ENCODE data around the gene COL6A3. TPM values are rescaled to one million over a fixed set of nuclear protein-coding genes. Genes with fewer than 3 reads are reported as not detected.

The COL6A3 gene
- polyA plus RNA-seq, 1 donor (not counting 4 experiments of a cell fraction or from before 2014, with no cell fraction given) = not detected

DNA sequence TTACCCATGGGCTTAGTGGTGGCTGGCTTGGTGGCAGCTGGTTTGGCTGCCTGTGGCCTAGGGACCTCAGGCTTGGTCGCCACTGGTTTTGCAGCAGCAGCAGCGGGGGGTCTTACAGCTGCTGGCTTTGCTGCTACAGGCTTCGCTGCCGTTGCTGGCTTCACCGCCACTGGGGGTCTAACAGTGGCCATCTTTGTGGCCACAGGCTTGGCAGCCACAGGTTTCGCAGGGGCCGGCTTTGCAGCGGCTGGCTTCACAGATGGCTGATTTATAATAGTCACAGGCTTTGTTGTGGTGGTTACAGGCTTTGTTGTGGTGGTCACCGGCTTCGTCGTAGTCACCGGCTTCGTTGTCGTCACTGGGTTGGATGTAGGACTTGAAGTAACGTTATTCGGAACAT, 77.8 kb downstream of the COL6A3 start:
- no peak overlapping the region for H3K27ac ChIP-seq (ENCODE audit: control insufficient read depth, insufficient read depth, low read length)
- no peak overlapping the region for H2AFZ ChIP-seq (ENCODE audit: control insufficient read depth, low read length)
- no peak overlapping the region for H3K4me3 ChIP-seq (ENCODE audit: control insufficient read depth in 2 of 3, extremely low read depth in 1 of 3, insufficient read depth in 2 of 3, low read depth in 1 of 3, low read length in 3 of 3)
- FAIRE-seq = no peak
- no peaks in the 10 kb centered on the region for H3K9me1 ChIP-seq (ENCODE audit: control insufficient read depth, extremely low read depth, insufficient read depth, low read length)
- no peaks in the 10 kb centered on the region for H3K9me3 ChIP-seq (ENCODE audit: control insufficient read depth, low read depth, low read length)
- H3K79me2 ChIP-seq (ENCODE audit: control insufficient read depth, insufficient read depth, low read length) = no peaks in the 10 kb centered on the region
- H3K36me3 ChIP-seq (ENCODE audit: control insufficient read depth in 2 of 2, extremely low read depth in 1 of 2, insufficient read depth in 2 of 2, low read length in 2 of 2) = no peaks in the 10 kb centered on the region
- dilution Hi-C loops (cut with MboI; ENCODE audit: extremely low pct_ligation_motif_present, low sequenced_read_pairs) = no loop called here
- H4K20me1 ChIP-seq (ENCODE audit: control insufficient read depth, extremely low read depth, insufficient read depth, low read length) = no peaks in the 10 kb centered on the region
- DNase-seq (ENCODE audit: low read depth, low spot score) = no peak
- H3K27me3 ChIP-seq (ENCODE audit: control insufficient read depth, extremely low read depth, insufficient read depth, low read length) = no peaks in the 10 kb centered on the region
- H3K9ac ChIP-seq (ENCODE audit: control insufficient read depth, extremely low read depth, insufficient read depth, low read length) = no peak overlapping the region
- H3K4me1 ChIP-seq (ENCODE audit: control insufficient read depth, extremely low read depth, insufficient read depth, low read length) = no peaks in the 10 kb centered on the region
- H3K4me2 ChIP-seq (ENCODE audit: control insufficient read depth, extremely low read depth, insufficient read depth, low read depth, low read length) = no peak overlapping the region
- TF ChIP-seq EZH2 (IDR thresholded peaks at IDR 0.05; ENCODE audit: low read length) = no peak
- TF ChIP-seq, protein P1, sequence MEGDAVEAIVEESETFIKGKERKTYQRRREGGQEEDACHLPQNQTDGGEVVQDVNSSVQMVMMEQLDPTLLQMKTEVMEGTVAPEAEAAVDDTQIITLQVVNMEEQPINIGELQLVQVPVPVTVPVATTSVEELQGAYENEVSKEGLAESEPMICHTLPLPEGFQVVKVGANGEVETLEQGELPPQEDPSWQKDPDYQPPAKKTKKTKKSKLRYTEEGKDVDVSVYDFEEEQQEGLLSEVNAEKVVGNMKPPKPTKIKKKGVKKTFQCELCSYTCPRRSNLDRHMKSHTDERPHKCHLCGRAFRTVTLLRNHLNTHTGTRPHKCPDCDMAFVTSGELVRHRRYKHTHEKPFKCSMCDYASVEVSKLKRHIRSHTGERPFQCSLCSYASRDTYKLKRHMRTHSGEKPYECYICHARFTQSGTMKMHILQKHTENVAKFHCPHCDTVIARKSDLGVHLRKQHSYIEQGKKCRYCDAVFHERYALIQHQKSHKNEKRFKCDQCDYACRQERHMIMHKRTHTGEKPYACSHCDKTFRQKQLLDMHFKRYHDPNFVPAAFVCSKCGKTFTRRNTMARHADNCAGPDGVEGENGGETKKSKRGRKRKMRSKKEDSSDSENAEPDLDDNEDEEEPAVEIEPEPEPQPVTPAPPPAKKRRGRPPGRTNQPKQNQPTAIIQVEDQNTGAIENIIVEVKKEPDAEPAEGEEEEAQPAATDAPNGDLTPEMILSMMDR (optimal IDR thresholded peaks at IDR 0.05 in 1 of 3, IDR thresholded peaks at IDR 0.05 in 1 of 3, conservative IDR thresholded peaks at IDR 0.05 in 1 of 3; ENCODE audit: extremely low read depth in 1 of 3, insufficient read depth in 2 of 3, low read length in 3 of 3) = no peak

DNA sequence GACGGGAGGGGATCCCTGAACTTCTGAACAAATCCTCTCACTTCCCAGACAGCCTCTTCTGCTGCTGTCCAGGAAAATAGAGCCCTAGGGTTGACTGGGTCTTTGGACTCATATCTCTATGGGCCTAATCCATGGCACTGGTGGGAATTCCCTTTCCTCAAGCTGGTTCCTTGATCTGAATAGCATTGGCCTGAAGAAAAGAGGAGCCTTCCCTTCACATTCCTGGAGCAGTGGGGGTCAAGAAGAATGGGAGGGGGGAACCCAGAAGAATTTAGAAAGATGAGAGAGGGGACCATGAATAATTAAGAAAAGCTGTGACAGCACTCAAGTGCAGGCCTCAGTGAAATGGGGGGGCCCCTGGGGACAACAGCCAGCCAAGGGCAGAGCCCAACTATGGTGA, 80.2 kb downstream of the COL6A3 start:
- Histone ChIP-seq H3K27me3 (ENCODE audit: control insufficient read depth, extremely low read depth, insufficient read depth, low read length) (no peaks in the 10 kb centered on the region), H3K4me2 (ENCODE audit: control insufficient read depth, extremely low read depth, insufficient read depth, low read depth, low read length) (no peak overlapping the region), H3K4me1 (ENCODE audit: control insufficient read depth, extremely low read depth, insufficient read depth, low read length) (no peaks in the 10 kb centered on the region), H3K9me1 (ENCODE audit: control insufficient read depth, extremely low read depth, insufficient read depth, low read length) (no peaks in the 10 kb centered on the region), H3K9ac (ENCODE audit: control insufficient read depth, extremely low read depth, insufficient read depth, low read length) (no peak overlapping the region), H3K4me3 (ENCODE audit: control insufficient read depth in 2 of 3, extremely low read depth in 1 of 3, insufficient read depth in 2 of 3, low read depth in 1 of 3, low read length in 3 of 3) (no peak overlapping the region), H4K20me1 (ENCODE audit: control insufficient read depth, extremely low read depth, insufficient read depth, low read length) (no peaks in the 10 kb centered on the region), H3K79me2 (ENCODE audit: control insufficient read depth, insufficient read depth, low read length) (no peaks in the 10 kb centered on the region), H3K9me3 (ENCODE audit: control insufficient read depth, low read depth, low read length) (no peaks in the 10 kb centered on the region), H3K36me3 (ENCODE audit: control insufficient read depth in 2 of 2, extremely low read depth in 1 of 2, insufficient read depth in 2 of 2, low read length in 2 of 2) (no peaks in the 10 kb centered on the region), H2AFZ (ENCODE audit: control insufficient read depth, low read length) (no peak overlapping the region), H3K27ac (ENCODE audit: control insufficient read depth, insufficient read depth, low read length) (no peak overlapping the region)
- FAIRE-seq (no peak), DNase-seq (ENCODE audit: low read depth, low spot score) (no peak)
- TF ChIP-seq, protein P1 (optimal IDR thresholded peaks at IDR 0.05 in 1 of 3, IDR thresholded peaks at IDR 0.05 in 1 of 3, conservative IDR thresholded peaks at IDR 0.05 in 1 of 3; ENCODE audit: extremely low read depth in 1 of 3, insufficient read depth in 2 of 3, low read length in 3 of 3) = no peak
- TF ChIP-seq EZH2 (IDR thresholded peaks at IDR 0.05; ENCODE audit: low read length) = no peak
- dilution Hi-C loops (cut with MboI; ENCODE audit: extremely low pct_ligation_motif_present, low sequenced_read_pairs) = no loop called here
